AG09309 (cell line): ENCODE results near the gene BAHCC1.

ENCODE experiments used
- DNase-seq: peaks from one replicate; pipeline ENCODE4 v3.0.0-alpha.2; 2010; ENCODE audit warnings: low read depth
- H3K4me3 ChIP-seq: 2 replicates; pipeline ENCODE4 v1.5.1; 2011; ENCODE audit warnings: mild to moderate bottlenecking, low read depth, low read length, moderate library complexity; ENCODE audit not compliant: control insufficient read depth
- CTCF ChIP-seq: IDR thresholded peaks from 2 replicates; pipeline ENCODE4 v1.5.1; 2011; ENCODE audit warnings: mild to moderate bottlenecking, low read depth, low read length, inconsistent platforms; ENCODE audit not compliant: insufficient read depth, control insufficient read depth; ENCODE audit errors: missing control alignments

Gene BAHCC1

DNA sequence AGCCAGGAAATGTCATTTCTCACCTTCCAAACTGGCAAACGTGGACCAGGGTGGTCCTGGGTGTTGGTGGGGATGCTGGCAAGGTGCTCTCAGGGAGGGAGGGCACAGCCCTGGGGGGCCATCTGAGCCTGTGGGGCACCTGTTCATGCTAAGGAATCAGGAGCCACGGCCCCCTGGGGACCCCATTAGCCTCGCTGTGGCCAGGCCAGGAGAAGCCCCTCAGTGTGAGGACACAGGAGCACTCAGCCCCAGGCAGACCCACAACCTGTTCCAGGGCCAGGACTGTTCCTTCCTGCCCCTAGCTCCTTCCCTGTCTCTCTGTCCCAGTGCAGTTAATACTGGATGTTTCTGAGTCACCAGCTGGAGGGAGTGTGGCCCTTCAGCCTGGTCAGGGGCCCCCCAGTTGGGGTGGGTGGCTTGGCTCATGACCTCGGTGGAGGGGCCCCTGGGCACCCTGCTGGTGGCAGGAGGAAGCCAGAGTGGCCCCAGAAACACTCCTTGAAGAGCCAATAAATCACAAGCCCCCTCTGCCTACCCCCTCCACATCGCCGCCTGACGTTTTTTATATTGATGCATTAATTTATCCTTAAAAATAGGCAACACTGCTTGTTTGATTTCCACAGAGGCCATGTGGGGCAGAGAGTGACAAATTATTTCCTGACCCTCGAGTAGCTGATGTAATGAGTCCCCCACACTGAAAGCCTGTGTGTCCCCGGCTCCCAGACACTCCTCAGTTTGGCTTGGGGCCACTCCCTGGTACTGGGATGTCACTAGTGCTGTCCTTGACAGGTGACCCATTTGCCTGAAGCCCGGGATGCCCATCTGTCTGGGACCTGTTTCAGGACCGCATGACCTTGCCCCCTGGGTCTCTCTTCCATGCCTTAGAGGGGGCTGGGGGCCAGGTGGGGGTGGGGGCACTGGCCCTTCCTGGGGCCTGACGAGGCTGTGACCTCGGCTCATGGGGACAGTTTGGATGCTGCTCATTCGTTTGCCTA, 95.0 kb downstream of the BAHCC1 start:
- no peak overlapping the region for H3K4me3 ChIP-seq
- DNase-seq, result no peak
- no peak for TF ChIP-seq CTCF

DNA sequence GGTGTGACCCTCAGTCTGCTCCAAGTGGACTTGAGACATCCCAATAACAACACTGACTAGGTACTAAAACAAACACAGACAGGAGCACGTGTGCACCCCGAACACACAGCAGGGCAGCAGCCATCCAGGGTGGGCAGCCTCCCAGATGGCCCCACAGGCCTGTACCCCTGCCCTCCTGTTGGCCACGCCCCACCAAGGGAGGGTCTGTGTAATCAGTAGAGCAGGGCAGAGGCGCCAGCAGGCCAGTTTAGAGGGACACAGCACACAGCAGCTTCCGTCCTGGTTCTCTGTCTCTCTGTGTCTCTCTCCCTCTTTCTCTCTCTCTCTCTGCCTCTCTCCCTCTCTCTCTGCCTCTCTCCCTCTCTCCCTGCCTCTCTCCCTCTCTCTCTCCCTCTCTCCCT, 95.9 kb downstream of the BAHCC1 start:
- H3K4me3 ChIP-seq, result no peak overlapping the region
- no peak for DNase-seq

GRCh38 chr17:81491761-81492160, 96.5 kb downstream of the BAHCC1 start:
- no peak overlapping the region for H3K4me3 ChIP-seq
- DNase-seq, result no peak
- no peak for TF ChIP-seq CTCF

More for the DNA sequence above, 95.9 kb downstream of the BAHCC1 start:
- no peak for TF ChIP-seq CTCF

DNA sequence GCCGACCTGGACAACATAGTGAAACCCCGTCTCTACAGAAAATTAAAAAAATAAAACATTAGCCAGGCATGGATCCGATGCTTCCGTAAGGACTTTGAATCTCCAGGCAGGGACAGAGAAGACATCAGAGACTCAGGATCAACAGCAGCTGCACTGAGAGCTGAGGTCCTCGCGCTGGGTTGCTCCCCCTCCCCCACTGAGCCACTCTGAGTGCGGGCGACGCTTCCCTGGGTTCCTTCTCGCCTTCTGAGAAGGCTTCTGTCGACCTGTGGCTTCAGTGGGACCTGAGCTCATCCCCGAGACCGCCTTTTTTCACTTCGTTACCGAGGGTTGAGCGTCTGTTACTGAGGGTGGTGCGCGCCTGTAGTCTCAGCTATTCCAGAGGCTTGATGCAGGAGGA, 96.9 kb downstream of the BAHCC1 start:
- TF ChIP-seq CTCF, result no peak
- H3K4me3 ChIP-seq, result no peak overlapping the region
- no peak for DNase-seq

- no peak for DNase-seq
- no peak for TF ChIP-seq CTCF
- H3K4me3 ChIP-seq, result no peak overlapping the region
Observed at GRCh38 chr17:81492706-81493105, 97.4 kb downstream of the BAHCC1 start.

DNA sequence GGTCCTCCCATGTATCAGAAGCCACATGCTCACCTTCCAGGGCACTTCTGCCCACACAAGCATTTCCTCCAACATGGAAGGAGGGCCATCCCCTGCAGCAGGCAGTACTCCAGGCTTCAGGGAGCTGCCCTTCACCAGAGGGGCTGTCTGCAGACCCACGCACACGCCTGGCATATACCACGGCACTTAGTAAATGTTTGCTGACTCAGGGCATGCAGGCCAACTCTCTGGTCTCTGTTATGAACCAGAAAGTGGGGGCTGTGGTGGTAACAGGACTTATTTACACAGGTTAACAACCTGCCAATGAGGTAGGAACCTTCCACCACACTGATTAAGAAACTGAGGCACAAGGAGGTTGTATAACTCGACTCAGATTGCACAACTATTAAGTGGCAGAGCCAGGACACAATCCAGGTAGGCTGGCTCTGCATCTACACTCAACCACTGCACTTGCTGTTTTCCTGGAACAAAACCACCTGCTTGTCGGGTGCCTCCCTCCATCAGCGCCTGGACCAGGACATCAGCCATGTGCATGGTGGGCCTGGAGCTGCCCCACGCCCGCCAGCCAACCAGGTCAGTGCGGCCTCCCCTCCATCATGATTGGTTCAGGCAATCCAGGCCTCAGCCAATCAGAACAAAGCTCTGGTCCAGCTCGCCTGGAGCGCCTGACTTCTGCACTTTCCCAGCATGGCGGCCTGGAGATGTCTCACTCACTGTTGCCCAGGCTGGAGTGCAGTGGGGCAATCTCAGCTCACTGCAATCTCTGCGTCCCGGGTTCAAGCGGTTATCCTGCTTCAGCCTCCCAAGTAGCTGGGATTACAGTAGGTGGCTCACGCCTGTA, 98.2 kb downstream of the BAHCC1 start:
- no peak for DNase-seq
- no peak overlapping the region for H3K4me3 ChIP-seq
- no peak for TF ChIP-seq CTCF
